Heart left ventricle (tissue), 16 donors: ENCODE data around the gene TACC2. TPM values are rescaled to one million over a fixed set of nuclear protein-coding genes. Genes with fewer than 3 reads are reported as not detected.

Experiments
- ATAC-seq, 4 donors: fragments of 200-7000 bp; cut with Tn5 transposase; one replicate each; pipeline ENCODE4 v1.9.1; 2020 to 2022; ENCODE audit warnings: moderate library complexity in 4 of 4, mild to moderate bottlenecking in 3 of 4, moderate number of reproducible peaks in 1 of 4
- DNase-seq, 5 donors: peaks; one replicate each; pipeline ENCODE4 v3.0.0-alpha.2; 2020
- H3K27ac ChIP-seq, 12 donors: fragments of 200-600 bp; sonication (generic) in 4 of 12; one replicate each; pipeline versions ENCODE4 v1.5.0 to v1.8.0; 2016 to 2022; ENCODE audit warnings: mild to moderate bottlenecking in 2 of 12
- H3K27me3 ChIP-seq, 9 donors: fragments of 200-600 bp; sonication (generic) in 2 of 9; one replicate each; pipeline versions ENCODE4 v1.5.1 to v1.8.0; 2016 to 2022; ENCODE audit warnings: mild to moderate bottlenecking in 3 of 9
- H3K36me3 ChIP-seq, 9 donors: fragments of 200-600 bp; sonication (generic) in 2 of 9; one replicate each; pipeline versions ENCODE4 v1.5.0 to v1.8.0; 2018 to 2022; ENCODE audit warnings: mild to moderate bottlenecking in 2 of 9
- H3K4me1 ChIP-seq, 12 donors: fragments of 200-600 bp; sonication (generic) in 4 of 12; one replicate each; pipeline versions ENCODE4 v1.5.0 to v1.8.0; 2016 to 2022; ENCODE audit warnings: mild to moderate bottlenecking in 3 of 12
- H3K4me3 ChIP-seq, 12 donors: fragments of 200-600 bp; sonication (generic) in 4 of 12; one replicate each; pipeline versions ENCODE4 v1.5.0 to v1.8.0; 2017 to 2022; ENCODE audit warnings: mild to moderate bottlenecking in 9 of 12, moderate library complexity in 4 of 12
- H3K9me3 ChIP-seq, 12 donors: fragments of 200-600 bp; sonication (generic) in 4 of 12; one replicate each; pipeline versions ENCODE4 v1.5.0 to v1.8.0; 2016 to 2022; ENCODE audit warnings: mild to moderate bottlenecking in 1 of 12
- CTCF ChIP-seq, 12 donors: fragments of 200-600 bp; sonication (generic) in 4 of 12; IDR thresholded peaks; one replicate each; pipeline versions ENCODE4 v1.5.0 to v1.8.0; 2018 to 2022; ENCODE audit warnings: antibody characterized with exemption in 12 of 12, mild to moderate bottlenecking in 5 of 12
- POLR2A ChIP-seq, 2 donors: fragments of 450-650 bp; IDR thresholded peaks; one replicate each; pipeline ENCODE4 v1.6.1; 2017; ENCODE audit warnings: antibody characterized with exemption in 2 of 2, mild to moderate bottlenecking in 2 of 2, moderate library complexity in 2 of 2
- WGBS, 4 donors: extraction: QIAGEN DNeasy Blood & Tissue Kit in 2 of 4; methylation state at CpG; one replicate each; pipeline versions ENCODE4 v1.1.5 to v1.1.7; 2013 to 2018; 5-methylcytosine and 5-hydroxymethylcytosine counted together
- intact Hi-C, 10 donors: fragments of 100-400 bp; cut with DNase I; formaldehyde crosslinking; loops; one replicate each; pipeline versions ENCODE4 v1.11.1 to v1.14.2; 2022
- polyA plus RNA-seq, 2 donors: library from polyadenylated mRNA; stranded (reverse); fragments of 200-250 nt; gene quantifications; one replicate each; pipeline ENCODE4 v1.2.3, GENCODE V29; 2013
- total RNA-seq, 9 donors: library from RNA; depleted of rRNA in 2 of 9; stranded (reverse); fragments of >200 nt in 2 of 9; fragmentation: NEBNext Ultra II Directional in 3 of 9; extraction: Animal tissue kit (Norgen Biotek cat#: 25700) in 3 of 9; gene quantifications; one replicate each; pipeline versions ENCODE4 v1.1.0 to v1.2.4, GENCODE V29; 2016 to 2023
- donor health status: ischemic (EF 13 %, LVEDD 7.1; RV severe dilation, severe dysfunction).
- donor health status: healthy with polysubstance abuse.
- donor health status: DM: no; HTN: yes; CAD: no.
- donor health status: DM: no; HTN: no; CAD: no.
- donor health status: ischemic (EF 25% LVEDD 6.9; RV normal size, moderate dysfunction).
- donor health status: ischemic (EF 25% LVEDD 5.7; RV mildly dilated, moderate dysfunction).
- donor health status: healthy.
- donor health status: DM: yes; HTN: yes; CAD: no.
- donor health status: ischemic (EF 35%, LVEDD 5.7; RV mildly dilated, moderate dysfunction).
- donor health status: nonischemic (EF 11% LVEDD 7.7; RV severe dilation, severe dysfunction).
- donor health status: DM: yes; HTN: yes; CAD: no.
- donor health status: PGD.
- donor health status: ischemic (EF 29% LVEDD 5.4; RV normal size, mild dysfunction).
- donor health status: nonischemic (EF 23%, LVEDD 6.1; RV moderate dilation, normal function).

The TACC2 gene
- total and polyA plus RNA-seq, 11 donors: 96.7 to 456 (median 294) TPM

DNA sequence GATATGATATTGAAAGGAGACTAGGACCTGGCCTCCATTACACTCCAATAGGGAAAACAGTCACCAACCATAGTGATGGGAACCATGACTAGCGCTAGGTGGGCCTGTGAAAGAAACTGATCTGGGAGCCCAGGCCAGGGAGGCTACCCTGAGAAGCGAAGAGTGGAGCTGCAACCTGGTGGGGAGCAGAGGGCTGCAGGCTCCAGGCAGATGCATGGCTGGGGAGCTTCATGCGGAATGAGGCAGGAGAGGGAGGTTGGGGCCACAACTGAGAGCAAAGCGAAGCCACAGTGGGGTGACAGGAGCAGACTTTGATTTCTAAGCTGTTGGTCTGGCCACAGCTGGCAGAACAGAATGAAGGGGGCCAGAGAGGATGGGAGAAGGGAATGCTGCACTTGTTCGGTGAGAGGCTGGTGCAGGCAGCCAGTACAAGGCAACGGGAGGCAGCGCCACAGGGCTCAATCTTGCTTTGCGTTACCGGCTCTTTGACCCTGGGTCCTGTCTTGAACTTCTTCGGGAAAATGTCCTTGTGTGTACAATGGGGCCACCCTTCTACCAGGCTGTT is 88.4 kb downstream of the TACC2 start:
- ATAC-seq (no peak), DNase-seq (no peak)
- WGBS, 4 donors: 89 to 96% (median 91%) methylated on average over 9 to 10 of the region's 10 CpGs
- Histone ChIP-seq H3K4me1 (peaks cover 3 to 47% (median 20%) of the 10 kb centered on the region in 12 donors), H3K9me3 (no peaks in the 10 kb centered on the region), H3K27ac (peak overlapping the region in 3 of 12 donors; percentile 23 to 84 (median 70)), H3K4me3 (no peak overlapping the region), H3K27me3 (no peaks in the 10 kb centered on the region), H3K36me3 (peaks cover 0 to 5% (median 0%) of the 10 kb centered on the region in 9 donors)
- TF ChIP-seq CTCF (IDR thresholded peaks at IDR 0.05) (no peak), POLR2A (IDR thresholded peaks at IDR 0.05) (no peak)
- intact Hi-C loops: no loop called here

DNA sequence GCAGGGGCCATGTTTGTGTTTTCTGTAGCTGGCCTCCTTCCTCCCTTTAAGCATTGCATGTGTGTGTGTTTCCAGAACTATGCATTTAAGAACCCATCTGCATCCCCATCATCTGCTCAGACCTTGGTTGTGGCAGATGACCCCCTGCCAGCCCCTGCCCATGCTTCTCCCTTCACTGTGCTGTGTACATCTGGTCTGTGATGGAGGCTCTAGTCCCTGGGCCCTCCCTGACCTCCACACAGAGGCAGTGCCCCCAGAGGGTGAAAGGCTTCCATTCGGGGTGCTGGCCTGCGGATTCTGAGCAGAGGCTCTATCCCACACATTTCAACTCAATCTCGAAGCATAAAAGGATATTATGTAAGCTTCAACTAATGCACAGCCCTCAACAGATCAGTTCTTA is 89.4 kb downstream of the TACC2 start:
- Histone ChIP-seq H3K4me3 (no peak overlapping the region), H3K27ac (peak overlapping the region in 11 of 12 donors; percentile 44 to 84 (median 66)), H3K9me3 (no peaks in the 10 kb centered on the region), H3K36me3 (peaks cover 0 to 9% (median 0%) of the 10 kb centered on the region in 9 donors), H3K4me1 (peaks cover 3 to 55% (median 27%) of the 10 kb centered on the region in 12 donors), H3K27me3 (no peaks in the 10 kb centered on the region)
- intact Hi-C loops: no loop called here
- DNase-seq (no peak), ATAC-seq (peak in 2 of 4 donors; percentile 4 to 18)
- 50 to 80% (median 59%) methylated on average over 3 of the region's 3 CpGs for WGBS, 4 donors
- no peak for TF ChIP-seq CTCF (IDR thresholded peaks at IDR 0.05)
- no peak for TF ChIP-seq POLR2A (IDR thresholded peaks at IDR 0.05)

DNA sequence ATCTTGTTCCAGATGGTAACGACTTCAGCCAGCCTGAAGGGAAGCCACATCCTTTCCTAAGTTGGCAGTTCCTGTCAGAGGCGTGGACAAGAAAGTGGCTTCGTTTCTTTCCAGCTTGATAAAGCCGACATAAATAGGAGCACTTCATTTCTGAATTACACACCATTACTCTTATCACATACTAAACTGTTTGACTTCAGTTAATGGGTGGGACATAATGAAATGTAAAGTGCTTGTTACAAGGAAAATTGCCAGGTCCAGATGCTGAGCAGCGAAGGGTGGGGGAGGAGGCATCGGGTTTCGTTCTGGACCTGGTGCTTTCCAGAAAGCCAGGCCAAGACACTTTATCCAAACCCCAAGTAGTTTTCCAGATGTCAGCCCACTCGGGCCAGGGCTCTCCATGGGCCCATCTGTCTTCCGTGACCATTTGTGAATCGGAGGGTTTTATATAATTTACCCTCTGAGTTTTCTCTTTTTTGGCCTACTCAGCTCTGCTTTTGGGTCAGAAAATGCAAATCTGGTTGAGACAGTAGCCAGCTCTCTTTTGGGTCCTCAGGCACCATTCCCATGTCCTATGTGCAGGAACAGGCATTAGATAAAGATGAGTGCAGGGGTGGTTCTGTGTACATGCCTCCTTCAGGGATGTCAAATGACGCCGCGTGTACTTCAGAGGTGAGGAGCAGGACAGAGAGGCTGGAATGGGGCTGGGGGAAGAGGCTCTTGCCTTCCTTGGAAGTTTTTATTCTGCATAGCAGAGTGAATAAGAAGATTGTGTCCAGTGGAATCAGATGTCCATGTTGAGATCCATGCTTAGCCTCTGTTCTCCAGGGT is 90.2 kb downstream of the TACC2 start:
- DNase-seq (peak in 4 of 5 donors; percentile 47 to 75 (median 61)), ATAC-seq (peak; percentile 69 to 83 (median 76))
- no peaks in the 10 kb centered on the region for H3K27me3 ChIP-seq
- H3K4me1 ChIP-seq: peaks cover 3 to 64% (median 28%) of the 10 kb centered on the region in 12 donors
- H3K4me3 ChIP-seq: no peak overlapping the region
- intact Hi-C loops: no loop called here
- H3K27ac ChIP-seq: peak overlapping the region in 11 of 12 donors; percentile 44 to 84 (median 66)
- TF ChIP-seq POLR2A (IDR thresholded peaks at IDR 0.05): no peak
- 25 to 32% (median 29%) methylated on average over 13 of the region's 13 CpGs for WGBS, 4 donors
- H3K36me3 ChIP-seq: peaks cover 0 to 9% (median 0%) of the 10 kb centered on the region in 9 donors
- no peaks in the 10 kb centered on the region for H3K9me3 ChIP-seq

GRCh38 chr10:122082616-122083477 is 93.9 kb downstream of the TACC2 start:
- H3K4me3 ChIP-seq: no peak overlapping the region
- no peaks in the 10 kb centered on the region for H3K9me3 ChIP-seq
- peak overlapping the region in 6 of 12 donors; percentile 23 to 65 (median 30) for H3K27ac ChIP-seq
- DNase-seq (peak in 1 of 5 donors; percentile 38), ATAC-seq (no peak)
- peaks cover 3 to 69% (median 29%) of the 10 kb centered on the region in 12 donors for H3K4me1 ChIP-seq
- H3K36me3 ChIP-seq: peaks cover 0 to 30% (median 0%) of the 10 kb centered on the region in 9 donors
- 68 to 80% (median 74%) methylated on average over 16 to 21 of the region's 21 CpGs for WGBS, 4 donors
- intact Hi-C loops: loop anchor here in 1 of 10 donors (2.0 kb wide), 1 partner anchor 16 kb away; no protein-coding TSS in a partner anchor
- H3K27me3 ChIP-seq: no peaks in the 10 kb centered on the region
- TF ChIP-seq CTCF (IDR thresholded peaks at IDR 0.05) (no peak), POLR2A (IDR thresholded peaks at IDR 0.05) (no peak)
